Measurements from ENCODE around the gene KRTAP4-4. TPM values are rescaled to one million over a fixed set of nuclear protein-coding genes. Genes with fewer than 3 reads are reported as not detected.
"Not testable (repeated sequence)": the region's sequence is repeated elsewhere in the genome, so short reads cannot be mapped to it uniquely, and the experiment has no call there.

The KRTAP4-4 gene
- total RNA-seq, 1 donor from 2014 or later = not detected

DNA sequence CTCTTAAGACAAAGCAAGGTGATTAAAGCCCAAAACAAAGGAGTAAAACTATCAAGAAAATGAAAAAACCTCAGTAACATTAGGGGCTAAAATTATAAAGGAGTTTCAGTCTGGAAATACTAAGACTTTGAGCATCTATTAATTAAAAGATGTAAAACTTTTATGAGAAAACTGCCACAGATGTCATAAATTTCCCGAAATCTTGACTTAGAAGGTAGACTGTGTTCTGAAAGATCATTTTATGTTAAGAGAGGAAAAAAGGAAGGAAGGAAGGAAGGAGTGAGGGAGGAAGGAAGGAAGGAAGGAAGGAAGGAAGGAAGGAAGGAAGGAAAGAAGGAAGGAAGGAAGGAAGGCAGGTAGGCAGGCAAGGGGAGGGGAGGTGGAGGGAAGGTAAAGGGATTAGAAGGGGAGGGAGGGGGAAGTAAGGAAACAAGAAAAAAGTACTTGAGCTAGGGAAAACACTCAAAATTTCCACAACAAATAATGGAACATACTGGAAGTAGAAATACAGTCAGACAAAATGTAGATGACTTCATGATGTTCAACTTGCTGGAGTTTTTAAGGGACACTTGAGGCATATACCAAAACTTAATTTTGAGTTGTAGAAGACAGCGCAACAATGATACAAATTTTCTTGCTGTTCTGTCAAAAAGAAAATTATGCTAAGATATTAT is 12.9 kb downstream of the KRTAP4-4 start:
- DNase-seq = no peak
- ChIA-PET POLR2A (no interaction called here), CTCF (no interaction called here)
- Mint-ChIP-seq H3K9me3 (peaks cover 13% of the 10 kb centered on the region), H3K36me3 (ENCODE audit: low read depth) (peaks cover 4% of the 10 kb centered on the region), H3K4me1 (no peaks in the 10 kb centered on the region), H3K27ac (no peak overlapping the region), H3K4me3 (no peak overlapping the region), H3K27me3 (peaks cover 1% of the 10 kb centered on the region)
- no peak for ATAC-seq (ENCODE audit: low read depth)
- TF ChIP-seq CTCF (IDR thresholded peaks at IDR 0.05) = no peak
- intact Hi-C loops (cut with micrococcal nuclease) = no loop called here

- intact Hi-C loops (cut with micrococcal nuclease) = no loop called here
- Mint-ChIP-seq H3K27ac (no peak overlapping the region), H3K9me3 (peaks cover 24% of the 10 kb centered on the region), H3K4me1 (no peaks in the 10 kb centered on the region), H3K4me3 (no peak overlapping the region), H3K27me3 (peaks cover 3% of the 10 kb centered on the region), H3K36me3 (ENCODE audit: low read depth) (peaks cover 4% of the 10 kb centered on the region)
- TF ChIP-seq CTCF (IDR thresholded peaks at IDR 0.05) = no peak
- ChIA-PET CTCF (no interaction called here), POLR2A (no interaction called here)
- ATAC-seq (ENCODE audit: low read depth) = no peak
- DNase-seq = no peak
These were observed 15.3 kb downstream of the KRTAP4-4 start for GRCh38 chr17:41145261-41145660.

GRCh38 chr17:41144846-41145245 is 15.7 kb downstream of the KRTAP4-4 start:
- ATAC-seq (ENCODE audit: low read depth) (no peak), DNase-seq (no peak)
- POLR2A ChIA-PET = no interaction called here
- no peak overlapping the region for H3K4me3 Mint-ChIP-seq
- H3K4me1 Mint-ChIP-seq = no peaks in the 10 kb centered on the region
- CTCF ChIA-PET = no interaction called here
- H3K9me3 Mint-ChIP-seq = peaks cover 24% of the 10 kb centered on the region
- TF ChIP-seq CTCF (IDR thresholded peaks at IDR 0.05) = no peak
- H3K27ac Mint-ChIP-seq = no peak overlapping the region
- intact Hi-C loops (cut with micrococcal nuclease) = no loop called here
- H3K27me3 Mint-ChIP-seq = peaks cover 3% of the 10 kb centered on the region
- peaks cover 4% of the 10 kb centered on the region for H3K36me3 Mint-ChIP-seq (ENCODE audit: low read depth)

GRCh38 chr17:41141361-41141760 is 19.2 kb downstream of the KRTAP4-4 start:
- Mint-ChIP-seq H3K36me3 (ENCODE audit: low read depth) (peaks cover 7% of the 10 kb centered on the region), H3K4me1 (no peaks in the 10 kb centered on the region), H3K9me3 (peaks cover 36% of the 10 kb centered on the region), H3K27ac (no peak overlapping the region), H3K27me3 (peaks cover 12% of the 10 kb centered on the region), H3K4me3 (no peak overlapping the region)
- TF ChIP-seq CTCF (IDR thresholded peaks at IDR 0.05) = no peak
- POLR2A ChIA-PET = no interaction called here
- CTCF ChIA-PET = no interaction called here
- intact Hi-C loops (cut with micrococcal nuclease) = no loop called here
- ATAC-seq (ENCODE audit: low read depth) (no peak), DNase-seq (no peak)

DNA sequence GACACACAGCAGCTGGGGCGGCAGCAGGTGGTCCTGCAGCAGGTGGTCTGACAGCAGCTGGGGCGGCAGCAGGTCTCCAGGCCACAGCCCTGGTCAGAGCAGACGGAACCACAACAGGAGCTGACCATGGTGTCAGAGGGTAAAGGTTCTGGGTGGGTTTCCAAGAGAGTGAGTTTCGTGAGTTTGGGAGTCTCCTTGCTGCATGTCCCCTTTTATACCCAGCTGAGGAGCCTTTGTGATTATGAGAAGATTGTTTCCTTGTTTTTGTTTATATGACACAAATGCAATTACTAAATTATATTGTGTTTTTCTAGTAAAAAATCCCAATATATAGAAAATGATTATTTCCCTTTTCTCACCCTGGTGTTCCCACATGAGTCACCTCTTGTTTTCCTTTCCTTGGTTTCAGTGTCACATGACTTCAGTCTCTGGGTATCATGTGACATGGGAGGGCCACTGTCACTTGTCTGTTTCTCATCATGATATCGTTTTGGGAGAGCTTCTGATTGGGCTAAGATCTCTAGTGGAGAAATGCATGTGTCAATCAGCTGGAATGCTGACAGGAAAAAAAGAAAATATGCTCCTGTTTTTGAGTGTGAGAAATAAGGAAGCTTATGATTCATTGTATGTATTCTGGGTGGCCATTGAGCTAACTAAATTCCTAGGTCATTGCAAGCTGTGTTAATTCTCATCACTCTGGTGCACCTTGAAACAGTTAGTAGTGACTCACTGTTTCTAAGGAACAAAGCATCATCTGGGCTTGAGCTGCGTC is 20.0 kb downstream of the KRTAP4-4 start, which contains the start of gene KRTAP4-6:
Gene KRTAP4-6, minus strand, starts transcription at position 185 of the 772 bp plus-strand sequence. Its CDS starts 57 bp downstream, at position 128.
- H3K4me1 Mint-ChIP-seq = no peaks in the 10 kb centered on the region
- no peak for DNase-seq
- H3K9me3 Mint-ChIP-seq = peaks cover 36% of the 10 kb centered on the region
- H3K36me3 Mint-ChIP-seq (ENCODE audit: low read depth) = peaks cover 7% of the 10 kb centered on the region
- CTCF ChIA-PET = no interaction called here
- TF ChIP-seq CTCF (IDR thresholded peaks at IDR 0.05) = no peak
- H3K4me3 Mint-ChIP-seq = no peak within 1 kb of the TSS
- H3K27ac Mint-ChIP-seq = no peak within 1 kb of the TSS
- POLR2A ChIA-PET = no interaction called here
- peaks cover 12% of the 10 kb centered on the region for H3K27me3 Mint-ChIP-seq
- no peak for ATAC-seq (ENCODE audit: low read depth)
- intact Hi-C loops (cut with micrococcal nuclease) = no loop called here

- H3K4me3 Mint-ChIP-seq; POLR2A ChIA-PET; CTCF ChIA-PET; ATAC-seq (ENCODE audit: low read depth); H3K36me3 Mint-ChIP-seq (ENCODE audit: low read depth); H3K4me1 Mint-ChIP-seq; DNase-seq; H3K27ac Mint-ChIP-seq; intact Hi-C loops (cut with micrococcal nuclease): not testable (repeated sequence)
- H3K9me3 Mint-ChIP-seq = peaks cover 36% of the 10 kb centered on the region
- peaks cover 12% of the 10 kb centered on the region for H3K27me3 Mint-ChIP-seq
These were observed 20.7 kb downstream of the KRTAP4-4 start for GRCh38 chr17:41139865-41140264.

Measured in activated B cell treated with CpG ODN at 0.5 μM for 24 hours (primary cell).